Panc1 (cell line): ENCODE measurements around the gene SHE.

Source experiments
- TCF7L2 ChIP-seq: IDR thresholded peaks from 2 replicates; pipeline ENCODE4 v1.6.1; 2011; ENCODE audit warnings: mild to moderate bottlenecking, low read depth, low read length, inconsistent platforms
- TF ChIP-seq, protein P1 (sequence below): fragments of 450-650 bp; IDR thresholded peaks from 2 replicates; pipeline ENCODE4 v1.5.1; 2017; ENCODE audit warnings: mild to moderate bottlenecking

DNA sequence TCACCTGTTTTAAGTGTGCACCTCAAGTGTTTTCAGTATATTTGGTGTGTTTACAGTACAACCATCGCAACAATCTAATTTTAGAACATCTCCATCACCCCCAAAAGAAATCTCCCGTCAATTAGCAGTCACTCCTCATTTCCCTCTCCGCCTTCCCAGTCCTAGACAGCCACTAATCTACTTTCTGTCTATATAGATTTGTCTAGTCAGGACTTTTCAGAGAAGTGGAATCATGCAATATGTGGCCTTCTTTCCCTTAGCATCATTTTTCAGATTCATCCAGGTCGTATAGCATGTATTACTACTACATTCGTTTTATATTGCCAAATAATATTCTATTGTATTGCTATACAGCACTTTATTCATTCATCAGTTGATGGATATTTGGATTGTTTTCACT, 1.7 kb upstream of the SHE start:
- TF ChIP-seq, protein P1, sequence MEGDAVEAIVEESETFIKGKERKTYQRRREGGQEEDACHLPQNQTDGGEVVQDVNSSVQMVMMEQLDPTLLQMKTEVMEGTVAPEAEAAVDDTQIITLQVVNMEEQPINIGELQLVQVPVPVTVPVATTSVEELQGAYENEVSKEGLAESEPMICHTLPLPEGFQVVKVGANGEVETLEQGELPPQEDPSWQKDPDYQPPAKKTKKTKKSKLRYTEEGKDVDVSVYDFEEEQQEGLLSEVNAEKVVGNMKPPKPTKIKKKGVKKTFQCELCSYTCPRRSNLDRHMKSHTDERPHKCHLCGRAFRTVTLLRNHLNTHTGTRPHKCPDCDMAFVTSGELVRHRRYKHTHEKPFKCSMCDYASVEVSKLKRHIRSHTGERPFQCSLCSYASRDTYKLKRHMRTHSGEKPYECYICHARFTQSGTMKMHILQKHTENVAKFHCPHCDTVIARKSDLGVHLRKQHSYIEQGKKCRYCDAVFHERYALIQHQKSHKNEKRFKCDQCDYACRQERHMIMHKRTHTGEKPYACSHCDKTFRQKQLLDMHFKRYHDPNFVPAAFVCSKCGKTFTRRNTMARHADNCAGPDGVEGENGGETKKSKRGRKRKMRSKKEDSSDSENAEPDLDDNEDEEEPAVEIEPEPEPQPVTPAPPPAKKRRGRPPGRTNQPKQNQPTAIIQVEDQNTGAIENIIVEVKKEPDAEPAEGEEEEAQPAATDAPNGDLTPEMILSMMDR = no peak
- no peak for TF ChIP-seq TCF7L2
